ENCODE data around the gene POLN.

DNA sequence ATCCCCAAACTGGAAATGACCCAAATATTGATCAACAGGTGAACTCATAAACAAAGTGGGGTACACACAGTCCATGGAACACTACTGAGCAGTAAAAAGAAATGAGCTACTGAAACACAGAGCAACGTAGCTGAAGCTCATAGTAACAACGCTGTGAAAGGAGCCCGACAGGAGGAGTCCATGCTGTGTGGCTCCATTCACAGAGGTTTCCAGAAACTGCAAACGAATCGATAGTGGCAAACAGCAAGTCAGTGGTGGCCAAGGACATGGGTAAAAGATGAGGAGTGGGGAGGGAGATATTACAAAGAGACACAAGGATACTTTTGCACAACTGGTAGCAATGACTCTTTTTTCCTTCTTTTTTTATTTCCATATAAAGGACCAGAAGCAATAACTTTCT is 90.4 kb downstream of the POLN start:
- no peak for TF ChIP-seq POLR2A (IDR thresholded peaks at IDR 0.05)
- TF ChIP-seq, protein P1, sequence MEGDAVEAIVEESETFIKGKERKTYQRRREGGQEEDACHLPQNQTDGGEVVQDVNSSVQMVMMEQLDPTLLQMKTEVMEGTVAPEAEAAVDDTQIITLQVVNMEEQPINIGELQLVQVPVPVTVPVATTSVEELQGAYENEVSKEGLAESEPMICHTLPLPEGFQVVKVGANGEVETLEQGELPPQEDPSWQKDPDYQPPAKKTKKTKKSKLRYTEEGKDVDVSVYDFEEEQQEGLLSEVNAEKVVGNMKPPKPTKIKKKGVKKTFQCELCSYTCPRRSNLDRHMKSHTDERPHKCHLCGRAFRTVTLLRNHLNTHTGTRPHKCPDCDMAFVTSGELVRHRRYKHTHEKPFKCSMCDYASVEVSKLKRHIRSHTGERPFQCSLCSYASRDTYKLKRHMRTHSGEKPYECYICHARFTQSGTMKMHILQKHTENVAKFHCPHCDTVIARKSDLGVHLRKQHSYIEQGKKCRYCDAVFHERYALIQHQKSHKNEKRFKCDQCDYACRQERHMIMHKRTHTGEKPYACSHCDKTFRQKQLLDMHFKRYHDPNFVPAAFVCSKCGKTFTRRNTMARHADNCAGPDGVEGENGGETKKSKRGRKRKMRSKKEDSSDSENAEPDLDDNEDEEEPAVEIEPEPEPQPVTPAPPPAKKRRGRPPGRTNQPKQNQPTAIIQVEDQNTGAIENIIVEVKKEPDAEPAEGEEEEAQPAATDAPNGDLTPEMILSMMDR (IDR thresholded peaks at IDR 0.05), result no peak
- no peak for TF ChIP-seq EP300 (IDR thresholded peaks at IDR 0.05)

Data from tibial nerve (tissue), 4 donors.